ENCODE data around the gene L3MBTL4.

The L3MBTL4 gene

DNA sequence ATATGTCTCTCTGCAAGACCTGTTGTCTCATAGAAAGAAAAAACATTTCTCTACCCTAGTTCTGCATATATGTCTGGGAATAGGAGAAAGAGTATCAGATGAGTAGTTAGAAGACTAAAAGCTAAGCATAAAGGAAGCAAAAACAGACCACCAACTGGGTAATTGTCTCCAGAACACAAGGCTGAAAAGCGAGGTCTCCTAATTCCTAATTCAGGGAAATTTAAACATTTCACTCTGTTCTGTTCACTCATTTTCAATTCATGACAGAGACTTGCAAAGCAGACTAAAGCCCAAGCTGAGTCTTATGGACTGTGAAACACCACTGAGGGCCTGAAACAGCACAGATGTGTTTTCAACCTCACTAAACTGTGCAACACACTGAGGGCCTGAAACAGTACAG, 294.9 kb downstream of the L3MBTL4 start:
- Histone ChIP-seq H3K4me3 (ENCODE audit: low read depth, low read length) (no peak overlapping the region), H3K27ac (no peak overlapping the region), H3K27me3 (replicated peaks) (no peaks in the 10 kb centered on the region), H3K36me3 (replicated peaks) (no peaks in the 10 kb centered on the region)
- no peak for DNase-seq
- TF ChIP-seq, protein P1, sequence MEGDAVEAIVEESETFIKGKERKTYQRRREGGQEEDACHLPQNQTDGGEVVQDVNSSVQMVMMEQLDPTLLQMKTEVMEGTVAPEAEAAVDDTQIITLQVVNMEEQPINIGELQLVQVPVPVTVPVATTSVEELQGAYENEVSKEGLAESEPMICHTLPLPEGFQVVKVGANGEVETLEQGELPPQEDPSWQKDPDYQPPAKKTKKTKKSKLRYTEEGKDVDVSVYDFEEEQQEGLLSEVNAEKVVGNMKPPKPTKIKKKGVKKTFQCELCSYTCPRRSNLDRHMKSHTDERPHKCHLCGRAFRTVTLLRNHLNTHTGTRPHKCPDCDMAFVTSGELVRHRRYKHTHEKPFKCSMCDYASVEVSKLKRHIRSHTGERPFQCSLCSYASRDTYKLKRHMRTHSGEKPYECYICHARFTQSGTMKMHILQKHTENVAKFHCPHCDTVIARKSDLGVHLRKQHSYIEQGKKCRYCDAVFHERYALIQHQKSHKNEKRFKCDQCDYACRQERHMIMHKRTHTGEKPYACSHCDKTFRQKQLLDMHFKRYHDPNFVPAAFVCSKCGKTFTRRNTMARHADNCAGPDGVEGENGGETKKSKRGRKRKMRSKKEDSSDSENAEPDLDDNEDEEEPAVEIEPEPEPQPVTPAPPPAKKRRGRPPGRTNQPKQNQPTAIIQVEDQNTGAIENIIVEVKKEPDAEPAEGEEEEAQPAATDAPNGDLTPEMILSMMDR (IDR thresholded peaks at IDR 0.05; ENCODE audit: low read depth, low read length, missing control alignments) = no peak
- in situ Hi-C loops (cut with HindIII; ENCODE audit: low pct_ligation_motif_present, low sequenced_read_pairs) = no loop called here

DNA sequence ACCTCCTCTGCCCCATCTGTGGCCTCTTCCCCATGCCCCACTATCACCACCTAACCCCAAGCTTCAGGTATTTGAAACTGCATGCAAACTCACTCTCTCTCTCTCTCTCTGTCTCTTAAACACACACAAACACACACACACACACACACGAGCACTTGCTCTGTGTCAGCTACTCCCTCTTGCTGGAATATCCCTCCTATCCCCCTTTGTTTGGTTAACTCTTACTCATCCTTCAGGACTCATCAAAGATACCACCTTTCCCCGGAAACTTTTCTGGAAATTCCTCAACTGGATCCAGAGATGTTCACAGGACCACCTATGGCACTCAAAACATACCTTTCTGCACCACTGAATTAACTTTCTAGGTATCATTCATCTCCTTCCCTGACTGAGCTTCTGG, 296.6 kb downstream of the L3MBTL4 start:
- TF ChIP-seq, protein P1 (IDR thresholded peaks at IDR 0.05; ENCODE audit: low read depth, low read length, missing control alignments) = no peak

DNA sequence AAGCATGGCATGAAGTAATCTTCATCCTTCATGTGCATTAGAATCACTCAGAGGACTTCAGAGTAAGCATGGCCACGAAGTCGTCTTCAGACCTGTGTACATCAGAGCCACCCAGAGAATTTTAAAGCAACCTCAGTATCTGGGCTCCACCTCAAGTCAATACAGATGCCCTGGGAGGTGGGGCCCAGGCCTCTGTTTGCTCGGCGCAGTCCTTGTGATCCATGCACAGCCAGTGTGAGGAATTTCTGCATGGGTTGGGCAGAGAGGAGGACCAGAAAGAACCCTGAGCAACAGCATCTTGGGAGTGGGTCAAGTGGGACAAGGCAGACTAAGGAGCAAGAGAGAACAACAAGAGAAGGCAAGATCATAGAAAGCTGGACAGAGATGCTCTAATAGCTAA, 299.0 kb downstream of the L3MBTL4 start:
- no peaks in the 10 kb centered on the region for H3K36me3 ChIP-seq (replicated peaks)
- in situ Hi-C loops (cut with HindIII; ENCODE audit: low pct_ligation_motif_present, low sequenced_read_pairs) = no loop called here
- no peak overlapping the region for H3K4me3 ChIP-seq (ENCODE audit: low read depth, low read length)
- no peaks in the 10 kb centered on the region for H3K27me3 ChIP-seq (replicated peaks)
- DNase-seq = no peak
- TF ChIP-seq, protein P1 (IDR thresholded peaks at IDR 0.05; ENCODE audit: low read depth, low read length, missing control alignments) = no peak
- no peak overlapping the region for H3K27ac ChIP-seq

More for the DNA sequence above, 296.6 kb downstream of the L3MBTL4 start:
- Histone ChIP-seq H3K4me3 (ENCODE audit: low read depth, low read length) (no peak overlapping the region), H3K36me3 (replicated peaks) (no peaks in the 10 kb centered on the region), H3K27ac (no peak overlapping the region), H3K27me3 (replicated peaks) (no peaks in the 10 kb centered on the region)
- DNase-seq = no peak
- in situ Hi-C loops (cut with HindIII; ENCODE audit: low pct_ligation_motif_present, low sequenced_read_pairs) = no loop called here

DNA sequence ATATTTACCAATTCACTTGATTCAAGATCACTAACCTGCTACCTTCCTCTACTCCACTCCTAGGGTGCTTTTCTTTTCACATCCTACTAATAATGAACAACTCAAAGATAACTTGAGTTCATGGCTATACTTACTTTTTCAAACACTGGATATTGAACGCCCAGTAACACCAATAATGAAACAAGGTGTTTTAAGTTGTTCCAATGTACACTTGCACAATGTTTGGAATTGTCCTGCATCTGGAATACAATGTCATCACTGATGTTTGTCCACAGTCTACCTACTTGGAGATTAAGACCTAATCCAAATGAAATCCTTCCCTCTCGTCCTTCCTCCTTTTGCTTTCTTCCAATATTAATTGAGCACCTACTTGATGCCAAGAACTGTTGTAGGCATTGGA, 301.1 kb downstream of the L3MBTL4 start:
- in situ Hi-C loops (cut with HindIII; ENCODE audit: low pct_ligation_motif_present, low sequenced_read_pairs) = no loop called here
- H3K27me3 ChIP-seq (replicated peaks) = no peaks in the 10 kb centered on the region
- TF ChIP-seq, protein P1 (IDR thresholded peaks at IDR 0.05; ENCODE audit: low read depth, low read length, missing control alignments) = no peak
- no peak overlapping the region for H3K4me3 ChIP-seq (ENCODE audit: low read depth, low read length)
- no peaks in the 10 kb centered on the region for H3K36me3 ChIP-seq (replicated peaks)
- no peak overlapping the region for H3K27ac ChIP-seq
- DNase-seq = no peak

DNA sequence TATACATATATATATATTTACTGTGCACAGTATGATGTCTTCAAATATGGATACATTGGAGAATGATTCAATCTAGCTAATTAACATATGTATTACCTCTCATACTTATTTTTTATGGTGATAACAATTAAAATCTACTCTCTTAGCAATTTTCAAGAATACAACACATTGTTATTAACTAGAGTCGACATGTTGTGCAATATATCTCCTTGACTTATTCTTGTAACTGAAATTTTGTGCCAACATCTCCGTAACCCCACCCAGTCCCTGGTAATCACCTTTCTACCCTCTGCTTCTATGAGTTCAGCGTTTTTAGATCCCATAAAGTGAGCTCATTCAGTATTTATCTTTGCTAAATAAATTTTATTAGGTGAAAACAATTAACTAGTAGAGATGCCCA, 303.0 kb downstream of the L3MBTL4 start:
- TF ChIP-seq, protein P1 (IDR thresholded peaks at IDR 0.05; ENCODE audit: low read depth, low read length, missing control alignments) = no peak
- Histone ChIP-seq H3K4me3 (ENCODE audit: low read depth, low read length) (no peak overlapping the region), H3K27ac (no peak overlapping the region), H3K36me3 (replicated peaks) (no peaks in the 10 kb centered on the region), H3K27me3 (replicated peaks) (no peaks in the 10 kb centered on the region)
- no peak for DNase-seq
- in situ Hi-C loops (cut with HindIII; ENCODE audit: low pct_ligation_motif_present, low sequenced_read_pairs) = no loop called here

DNA sequence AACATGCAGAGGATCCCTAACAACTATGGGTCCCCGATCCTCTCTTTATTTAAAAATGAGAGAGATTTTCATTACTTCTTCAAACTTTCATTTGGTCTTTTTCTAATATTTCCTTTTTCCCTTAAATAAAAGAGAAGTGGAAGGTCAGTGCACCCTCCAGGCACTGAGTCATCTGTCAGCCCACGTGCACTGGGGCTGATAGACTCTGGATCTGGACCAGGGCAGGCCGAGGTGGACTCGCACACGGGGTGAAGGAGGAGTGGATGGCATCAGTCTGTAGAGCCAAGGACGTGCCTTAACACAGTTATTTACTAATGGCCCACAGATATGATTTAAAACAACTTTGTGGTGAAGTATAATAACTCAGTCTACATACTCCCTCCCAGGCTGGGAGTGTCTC, 305.0 kb downstream of the L3MBTL4 start:
- Histone ChIP-seq H3K4me3 (ENCODE audit: low read depth, low read length) (no peak overlapping the region), H3K27me3 (replicated peaks) (no peaks in the 10 kb centered on the region), H3K36me3 (replicated peaks) (no peaks in the 10 kb centered on the region), H3K27ac (no peak overlapping the region)
- TF ChIP-seq, protein P1 (IDR thresholded peaks at IDR 0.05; ENCODE audit: low read depth, low read length, missing control alignments) = no peak
- in situ Hi-C loops (cut with HindIII; ENCODE audit: low pct_ligation_motif_present, low sequenced_read_pairs) = no loop called here
- DNase-seq = no peak
